ENCODE data around the gene GP5.

GP5 gene

DNA sequence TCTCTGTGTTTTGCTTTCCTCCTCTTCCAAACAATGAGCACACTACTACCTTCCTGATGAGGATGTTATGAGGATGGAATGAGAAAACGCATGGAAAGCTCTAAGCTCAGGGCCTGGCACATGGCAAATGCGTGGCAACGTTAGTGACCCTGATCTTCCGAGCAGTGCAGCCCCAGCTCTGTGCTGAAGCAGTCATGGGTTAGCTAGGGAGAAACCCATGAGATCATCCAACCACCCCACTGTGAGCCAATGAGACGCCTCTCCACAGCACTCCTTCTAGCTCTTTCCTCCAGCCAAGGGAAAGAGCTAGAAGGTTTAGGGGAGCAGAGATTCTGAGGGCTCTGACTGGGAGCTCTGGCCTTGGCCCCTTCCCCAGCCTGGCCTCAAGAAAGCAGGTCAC, 52.4 kb downstream of the GP5 start:
- DNase-seq: no peak

GRCh38 chr3:194346035-194346434, 53.0 kb downstream of the GP5 start:
- no peak for DNase-seq
